ENCODE data around the gene CD7. TPM values are rescaled to one million over a fixed set of nuclear protein-coding genes. Genes with fewer than 3 reads are reported as not detected.
A peak's percentile ranks its signal among the peaks of the same experiment; 100 is the strongest.

Gene CD7
- polyA plus RNA-seq, 3 donors, result 0.38 to 3.6 (median 0.42) TPM

GRCh38 chr17:82330322-82331239 lies 13.2 kb upstream of the CD7 start:
- 54% methylated on average over 17 of the region's 28 CpGs for WGBS (ENCODE audit: insufficient coverage)
- peaks cover 15 to 36% (median 16%) of the 10 kb centered on the region in 3 donors for H3K27me3 Mint-ChIP-seq (ENCODE audit: low read depth in 3 of 3)
- no peak for TF ChIP-seq CTCF (IDR thresholded peaks at IDR 0.05)

GRCh38 chr17:82329683-82330321 lies 12.4 kb upstream of the CD7 start:
- DNase-seq, result no peak
- Histone ChIP-seq H3K27me3 (ENCODE audit: control insufficient read depth in 2 of 2, insufficient read depth in 2 of 2, low read length in 2 of 2) (no peaks in the 10 kb centered on the region), H2AFZ (ENCODE audit: insufficient read depth, low read depth, low read length, poor library complexity, severe bottlenecking) (no peak overlapping the region), H3K4me2 (replicated peaks; ENCODE audit: extremely low read depth, low read length, poor library complexity, severe bottlenecking) (no peak overlapping the region), H3K4me3 (replicated peaks in 1 of 3; ENCODE audit: low read depth in 2 of 3, low read length in 3 of 3) (no peak overlapping the region), H3K36me3 (replicated peaks in 1 of 2; ENCODE audit: control insufficient read depth in 1 of 2, insufficient read depth in 2 of 2, low read length in 2 of 2) (peaks cover 8 to 38% of the 10 kb centered on the region in 2 donors), H3K9me3 (replicated peaks in 1 of 2; ENCODE audit: control insufficient read depth in 1 of 2, insufficient read depth in 1 of 2, low read length in 2 of 2) (no peaks in the 10 kb centered on the region), H3K9ac (ENCODE audit: insufficient read depth, low read length, poor library complexity, severe bottlenecking) (no peak overlapping the region), H3K79me2 (ENCODE audit: insufficient read depth, low read length) (peaks cover 33% of the 10 kb centered on the region), H3K27ac (ENCODE audit: low read depth in 1 of 2, low read length in 2 of 2) (no peak overlapping the region), H4K20me1 (ENCODE audit: insufficient read depth, low read length) (peaks cover 81% of the 10 kb centered on the region), H3K4me1 (ENCODE audit: control insufficient read depth in 1 of 2, insufficient read depth in 2 of 2, low read length in 2 of 2) (peaks cover 23 to 47% of the 10 kb centered on the region in 2 donors)
- WGBS (ENCODE audit: insufficient coverage), result 95% methylated on average over 15 of the region's 19 CpGs
- Mint-ChIP-seq H3K27ac (no peak overlapping the region), H3K9me3 (peaks cover 0 to 2% (median 0%) of the 10 kb centered on the region in 7 donors), H3K4me1 (peaks cover 29% of the 10 kb centered on the region), H3K36me3 (peaks cover 26 to 34% of the 10 kb centered on the region in 2 donors), H3K4me3 (no peak overlapping the region), H3K27me3 (ENCODE audit: low read depth in 3 of 3) (peaks cover 16 to 36% (median 19%) of the 10 kb centered on the region in 3 donors)
- intact Hi-C loops (cut with micrococcal nuclease), result loop anchor here (5.0 to 10.0 kb wide), 2 partner anchors 33 to 305 kb away; partner anchors contain the start of genes CENPX (in 1 of the 2) and LRRC45 (in 1 of the 2)
- no peak for TF ChIP-seq CTCF (IDR thresholded peaks at IDR 0.05)

More at GRCh38 chr17:82330322-82331239, 13.2 kb upstream of the CD7 start:
- no peaks in the 10 kb centered on the region for H3K9me3 ChIP-seq (replicated peaks in 1 of 2; ENCODE audit: control insufficient read depth in 1 of 2, insufficient read depth in 1 of 2, low read length in 2 of 2)
- no peaks in the 10 kb centered on the region for H3K27me3 ChIP-seq (ENCODE audit: control insufficient read depth in 2 of 2, insufficient read depth in 2 of 2, low read length in 2 of 2)
- H4K20me1 ChIP-seq (ENCODE audit: insufficient read depth, low read length), result peaks cover 73% of the 10 kb centered on the region
- no peak overlapping the region for H3K4me3 ChIP-seq (replicated peaks in 1 of 3; ENCODE audit: low read depth in 2 of 3, low read length in 3 of 3)
- no peak for DNase-seq
- peaks cover 34% of the 10 kb centered on the region for H3K79me2 ChIP-seq (ENCODE audit: insufficient read depth, low read length)
- peaks cover 5 to 30% of the 10 kb centered on the region in 2 donors for H3K36me3 ChIP-seq (replicated peaks in 1 of 2; ENCODE audit: control insufficient read depth in 1 of 2, insufficient read depth in 2 of 2, low read length in 2 of 2)
- H2AFZ ChIP-seq (ENCODE audit: insufficient read depth, low read depth, low read length, poor library complexity, severe bottlenecking), result no peak overlapping the region
- Mint-ChIP-seq H3K4me3 (peak overlapping the region in 1 of 2 donors; percentile 42), H3K9me3 (peaks cover 0 to 3% (median 0%) of the 10 kb centered on the region in 7 donors), H3K27ac (peak overlapping the region in 1 of 7 donors; percentile 3), H3K36me3 (peaks cover 18 to 26% of the 10 kb centered on the region in 2 donors), H3K4me1 (peaks cover 37% of the 10 kb centered on the region)
- peak overlapping the region; percentile 19 for H3K4me2 ChIP-seq (replicated peaks; ENCODE audit: extremely low read depth, low read length, poor library complexity, severe bottlenecking)
- H3K9ac ChIP-seq (ENCODE audit: insufficient read depth, low read length, poor library complexity, severe bottlenecking), result no peak overlapping the region
- H3K4me1 ChIP-seq (ENCODE audit: control insufficient read depth in 1 of 2, insufficient read depth in 2 of 2, low read length in 2 of 2), result peaks cover 30 to 55% of the 10 kb centered on the region in 2 donors
- intact Hi-C loops (cut with micrococcal nuclease), result loop anchor here in 1 of 2 donors (5.0 kb wide), 1 partner anchor 33 kb away; no protein-coding TSS in a partner anchor
- H3K27ac ChIP-seq (ENCODE audit: low read depth in 1 of 2, low read length in 2 of 2), result no peak overlapping the region

All from CD14-positive monocyte (primary cell).